A549 (cell line): ENCODE results near the gene CYB561D1. TPM values are rescaled to one million over a fixed set of nuclear protein-coding genes. Genes with fewer than 3 reads are reported as not detected.

Experiments used
- ATAC-seq, 2 experiments: fragments of 200-7000 bp in 1 of 2; fragments of >200 bp in 1 of 2; cut with Nextera tagmentation in 1 of 2; cut with Tn5 transposase in 1 of 2; 3 replicates each; pipeline versions ENCODE4 v1.8.0 to v1.9.1; 2018 to 2020; ENCODE audit warnings: mild to moderate bottlenecking in 1 of 2, moderate library complexity in 1 of 2
- CTCF ChIA-PET: fragments of 300-600 bp; sonication (Branson Sonifier 250); formaldehyde crosslinking; extraction: SDS; loops from one replicate; lab custom pipeline; 2021; ENCODE audit warnings: antibody characterized with exemption, inconsistent platforms; lab: Yijun Ruan, JAX
- POLR2A ChIA-PET: fragments of 350-600 bp; formaldehyde crosslinking; extraction: SDS; loops from one replicate; lab custom pipeline; 2021; ENCODE audit warnings: antibody characterized with exemption, inconsistent platforms; lab: Yijun Ruan, JAX
- DNase-seq, 2 experiments: peaks; one replicate each; pipeline versions ENCODE4 v3.0.0 to v3.0.0-alpha.2; 2011 to 2016; ENCODE audit warnings: low read depth in 1 of 2, low spot score in 1 of 2
- FAIRE-seq: peaks from 2 replicates; lab custom pipeline; 2011; peaks lifted over from hg19 to GRCh38; lab: Jason Lieb, UNC
- H3K27ac ChIP-seq, 2 experiments: fragments of >200 bp; sonication (Bioruptor Twin); formaldehyde crosslinking; 3 replicates each; pipeline ENCODE4 v1.5.1; 2016 to 2017
- H3K4me1 ChIP-seq: fragments of >200 bp; sonication (Bioruptor Twin); formaldehyde crosslinking; 3 replicates; pipeline ENCODE4 v1.6.1; 2016
- H3K4me2 ChIP-seq: fragments of >200 bp; sonication (Bioruptor Twin); formaldehyde crosslinking; 3 replicates; pipeline ENCODE4 v1.6.1; 2016
- H3K4me3 ChIP-seq: fragments of >200 bp; sonication (Bioruptor Twin); formaldehyde crosslinking; 3 replicates; pipeline ENCODE4 v1.5.1; 2016
- H3K9me3 ChIP-seq: fragments of >200 bp; sonication (Bioruptor Twin); formaldehyde crosslinking; 3 replicates; pipeline ENCODE4 v1.6.1; 2016
- CHD2 ChIP-seq: fragments of 150-350 bp; IDR thresholded peaks from 2 replicates; pipeline ENCODE4 v1.6.1; 2014; ENCODE audit warnings: low read length; ENCODE audit not compliant: partially characterized antibody
- E2F6 ChIP-seq: IDR thresholded peaks from 2 replicates; pipeline ENCODE4 v1.6.1; 2012; ENCODE audit warnings: low read depth, borderline replicate concordance
- EHF ChIP-seq: fragments of 250-450 bp; sonication (Bioruptor Pico); IDR thresholded peaks from 2 replicates; pipeline ENCODE4 v1.5.0; 2020; ENCODE audit warnings: mild to moderate bottlenecking
- EHMT2 ChIP-seq: fragments of 200-600 bp; sonication (generic); IDR thresholded peaks from 2 replicates; pipeline ENCODE4 v1.6.1; 2016; ENCODE audit warnings: antibody characterized with exemption, low read depth, mild to moderate bottlenecking, moderate library complexity
- ESRRA ChIP-seq: fragments of 150-350 bp; IDR thresholded peaks from 2 replicates; pipeline ENCODE4 v1.6.1; 2014; ENCODE audit warnings: mild to moderate bottlenecking, low read length, borderline replicate concordance
- FOXS1 ChIP-seq: fragments of 250-450 bp; sonication (Bioruptor Pico); IDR thresholded peaks from 2 replicates; pipeline ENCODE4 v1.5.0; 2020; ENCODE audit warnings: mild to moderate bottlenecking, moderate library complexity
- GATA3 ChIP-seq: IDR thresholded peaks from 2 replicates; pipeline ENCODE4 v1.6.1; 2012; ENCODE audit warnings: borderline replicate concordance
- HES2 ChIP-seq: fragments of >200 bp; sonication (Bioruptor Twin); formaldehyde crosslinking; IDR thresholded peaks from 2 replicates; pipeline ENCODE4 v1.6.1; 2016
- HEYL ChIP-seq: fragments of 250-450 bp; sonication (Bioruptor Pico); IDR thresholded peaks from 2 replicates; pipeline ENCODE4 v1.8.0; 2021; ENCODE audit warnings: mild to moderate bottlenecking, moderate library complexity
- HOXA7 ChIP-seq: fragments of 250-450 bp; sonication (Bioruptor Pico); IDR thresholded peaks from 2 replicates; pipeline ENCODE4 v1.5.0; 2020; ENCODE audit warnings: mild to moderate bottlenecking, moderate library complexity
- HOXB5 ChIP-seq: fragments of 250-450 bp; sonication (Bioruptor Pico); IDR thresholded peaks from 2 replicates; pipeline ENCODE4 v1.5.0; 2020; ENCODE audit warnings: mild to moderate bottlenecking, moderate library complexity
- JUNB ChIP-seq: fragments of >200 bp; sonication (Bioruptor Twin); formaldehyde crosslinking; IDR thresholded peaks from 2 replicates; pipeline ENCODE4 v1.6.1; 2016
- KDM5A ChIP-seq: fragments of 200-600 bp; sonication (generic); IDR thresholded peaks from 2 replicates; pipeline ENCODE4 v1.6.1; 2016; ENCODE audit warnings: antibody characterized with exemption, mild to moderate bottlenecking
- MAFK ChIP-seq: fragments of 450-650 bp; IDR thresholded peaks from 2 replicates; pipeline ENCODE4 v1.6.1; 2014; ENCODE audit not compliant: partially characterized antibody
- MAZ ChIP-seq: fragments of 150-350 bp; IDR thresholded peaks from 2 replicates; pipeline ENCODE4 v1.6.1; 2014; ENCODE audit warnings: antibody characterized with exemption, low read depth, low read length, borderline replicate concordance
- NFE2L2 ChIP-seq: fragments of 150-350 bp; conservative IDR thresholded peaks from 2 replicates; pipeline ENCODE4 v1.6.1; 2014; ENCODE audit warnings: low read length
- NR3C1 ChIP-seq: fragments of >200 bp; sonication (Bioruptor Twin); formaldehyde crosslinking; IDR thresholded peaks from 3 replicates; pipeline ENCODE4 v1.6.1; 2017
- PHF8 ChIP-seq: fragments of 200-600 bp; sonication (generic); IDR thresholded peaks from 2 replicates; pipeline ENCODE4 v1.6.1; 2016; ENCODE audit warnings: low read depth, mild to moderate bottlenecking, antibody characterized with exemption, moderate library complexity, borderline replicate concordance
- POLR2A ChIP-seq: IDR thresholded peaks from 2 replicates; pipeline ENCODE4 v1.6.1; 2012; ENCODE audit warnings: mild to moderate bottlenecking, low read length
- POLR2AphosphoS2 ChIP-seq: conservative IDR thresholded peaks from 2 replicates; pipeline ENCODE4 v1.6.1; 2012; ENCODE audit warnings: low read length, improper control_type of control experiment, inconsistent platforms
- RARB ChIP-seq: fragments of 250-450 bp; sonication (Bioruptor Pico); IDR thresholded peaks from 2 replicates; pipeline ENCODE4 v1.8.0; 2021; ENCODE audit warnings: mild to moderate bottlenecking, moderate library complexity
- RFX5 ChIP-seq: fragments of 450-650 bp; IDR thresholded peaks from 2 replicates; pipeline ENCODE4 v1.7.1; 2014; ENCODE audit warnings: antibody characterized with exemption, mild to moderate bottlenecking, moderate library complexity
- RNF2 ChIP-seq: fragments of 200-600 bp; sonication (generic); IDR thresholded peaks from 2 replicates; pipeline ENCODE4 v1.6.1; 2016; ENCODE audit warnings: low read depth, mild to moderate bottlenecking, antibody characterized with exemption, moderate library complexity, borderline replicate concordance
- SMC3 ChIP-seq: fragments of >200 bp; sonication (Bioruptor Twin); formaldehyde crosslinking; IDR thresholded peaks from 3 replicates; pipeline ENCODE4 v1.6.1; 2018; ENCODE audit warnings: inconsistent platforms
- TFCP2L1 ChIP-seq: fragments of 250-450 bp; sonication (Bioruptor Pico); IDR thresholded peaks from 2 replicates; pipeline ENCODE4 v1.5.0; 2021; ENCODE audit warnings: mild to moderate bottlenecking
- TP53 ChIP-seq: fragments of 250-450 bp; sonication (Bioruptor Pico); IDR thresholded peaks from 2 replicates; pipeline ENCODE4 v1.5.0; 2021; ENCODE audit warnings: mild to moderate bottlenecking, moderate library complexity
- ZC3H11A ChIP-seq: fragments of 450-650 bp; IDR thresholded peaks from 2 replicates; pipeline ENCODE4 v1.6.1; 2014; ENCODE audit warnings: antibody characterized with exemption, mild to moderate bottlenecking
- ZFP36 ChIP-seq: fragments of 450-650 bp; IDR thresholded peaks from 2 replicates; pipeline ENCODE4 v1.6.1; 2014; ENCODE audit warnings: borderline replicate concordance; ENCODE audit not compliant: partially characterized antibody
- ZNF302 ChIP-seq: fragments of 250-450 bp; sonication (Bioruptor Pico); IDR thresholded peaks from 2 replicates; pipeline ENCODE4 v1.9.0; 2021; ENCODE audit warnings: inconsistent platforms, mild to moderate bottlenecking, moderate library complexity
- WGBS: methylation state at CpG from one replicate; pipeline ENCODE4 v1.1.6; 2017; ENCODE audit errors: missing lambda C conversion rate; 5-methylcytosine and 5-hydroxymethylcytosine counted together
- polyA plus RNA-seq, 4 experiments: library from polyadenylated mRNA; depleted of rRNA in 3 of 4; stranded (reverse); fragments of >200 nt; fragmentation: RNase III in 1 of 4; extraction: RNeasy Plus Mini Kit Qiagen cat#74134 plus additional on column Dnase treatment in 1 of 4; gene quantifications; 2 replicates in 3 of 4; 3 replicates in 1 of 4; pipeline ENCODE4 v1.2.3, GENCODE V29; 2011 to 2017
- TF ChIP-seq, protein P1 (sequence below): fragments of 150-350 bp; IDR thresholded peaks from 2 replicates; pipeline ENCODE4 v1.6.1; 2014; ENCODE audit warnings: low read depth, mild to moderate bottlenecking, low read length
- TF ChIP-seq, protein P2 (sequence below): fragments of 200-600 bp; sonication (generic); IDR thresholded peaks from 2 replicates; pipeline ENCODE4 v1.6.1; 2016; ENCODE audit warnings: antibody characterized with exemption, mild to moderate bottlenecking, moderate library complexity

Gene CYB561D1
- polyA plus RNA-seq, 2 of the 4 experiments (the other 2 are of a cell fraction): 4.0 to 5.2 TPM

- no peaks in the 10 kb centered on the region for H3K9me3 ChIP-seq
- TF ChIP-seq POLR2AphosphoS2 (no peak), SMC3 (no peak), JUNB (no peak), ZFP36 (no peak), CHD2 (no peak), TFCP2L1 (CRISPR knock-in tag) (no peak), RNF2 (no peak), TP53 (CRISPR knock-in tag) (no peak), NFE2L2 (no peak), E2F6 (no peak), EHF (CRISPR knock-in tag) (no peak), NR3C1 (no peak), FOXS1 (no peak), MAFK (no peak), ZC3H11A (no peak)
- TF ChIP-seq, protein P1, sequence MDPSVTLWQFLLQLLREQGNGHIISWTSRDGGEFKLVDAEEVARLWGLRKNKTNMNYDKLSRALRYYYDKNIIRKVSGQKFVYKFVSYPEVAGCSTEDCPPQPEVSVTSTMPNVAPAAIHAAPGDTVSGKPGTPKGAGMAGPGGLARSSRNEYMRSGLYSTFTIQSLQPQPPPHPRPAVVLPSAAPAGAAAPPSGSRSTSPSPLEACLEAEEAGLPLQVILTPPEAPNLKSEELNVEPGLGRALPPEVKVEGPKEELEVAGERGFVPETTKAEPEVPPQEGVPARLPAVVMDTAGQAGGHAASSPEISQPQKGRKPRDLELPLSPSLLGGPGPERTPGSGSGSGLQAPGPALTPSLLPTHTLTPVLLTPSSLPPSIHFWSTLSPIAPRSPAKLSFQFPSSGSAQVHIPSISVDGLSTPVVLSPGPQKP: no peak
- TF ChIP-seq, all 56 proteins: peak for 0
- ChIA-PET CTCF (interaction anchor here (0.8 to 23.6 kb wide), 13 partner anchors 8 to 492 kb away, joined by 3 to 749 read pairs (median 5); partner anchors contain the start of genes AHCYL1, AMIGO1, ATXN7L2 and GPR61), POLR2A (no interaction called here)
- H3K4me2 ChIP-seq: no peak overlapping the region
- ATAC-seq (no peak), DNase-seq (no peak), FAIRE-seq (no peak)
- H3K4me1 ChIP-seq: peaks cover 6% of the 10 kb centered on the region; the same call in 1 of the 3 replicates
- H3K4me3 ChIP-seq: no peak overlapping the region
- WGBS: 44% methylated on average over 4 of the region's 4 CpGs
- no peak overlapping the region for H3K27ac ChIP-seq
Measured at GRCh38 chr1:109492779-109493178, 1.1 kb upstream of the CYB561D1 start.

DNA sequence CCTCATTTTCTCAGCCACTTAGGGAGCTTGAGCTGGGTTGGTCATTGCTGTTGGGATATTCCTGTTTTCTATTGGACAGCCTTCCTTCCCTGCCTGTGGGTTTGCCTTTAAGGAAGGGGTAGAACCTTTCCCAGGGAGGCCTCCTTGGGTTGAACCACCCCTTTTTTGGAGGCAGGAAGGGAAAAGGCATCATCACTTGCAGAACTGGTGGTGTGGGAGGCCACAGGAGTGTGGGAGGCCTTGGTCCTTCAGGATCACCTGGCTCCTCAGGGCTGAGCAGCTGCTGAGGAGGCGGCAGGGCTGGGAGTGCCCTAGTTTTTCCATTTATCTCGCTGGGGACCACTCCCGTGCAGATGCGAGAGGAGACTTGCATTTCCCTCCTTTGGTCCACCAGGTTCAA, 667 bp upstream of the CYB561D1 start:
- ATAC-seq: no peak

More for the DNA sequence above, 667 bp upstream of the CYB561D1 start:
- FAIRE-seq: no peak
- peak overlapping the region; percentile 56 for H3K4me2 ChIP-seq
- DNase-seq: no peak
- ChIA-PET CTCF (interaction anchor here (0.5 to 23.6 kb wide), 18 partner anchors 8 to 492 kb away, joined by 3 to 749 read pairs (median 4); partner anchors contain the start of genes AHCYL1, AMIGO1, ATXN7L2 and GPR61), POLR2A (interaction anchor here (0.6 to 1.6 kb wide), 2 partner anchors 10 to 35 kb away, joined by 3 to 9 read pairs; partner anchors contain the start of gene ATXN7L2)
- no peaks in the 10 kb centered on the region for H3K9me3 ChIP-seq
- WGBS: 59% methylated on average over 4 of the region's 4 CpGs
- no peak overlapping the region for H3K4me3 ChIP-seq
- peaks cover 6% of the 10 kb centered on the region; the same call in 1 of the 3 replicates for H3K4me1 ChIP-seq
- no peak for TF ChIP-seq ZNF302 (CRISPR knock-in tag)
- TF ChIP-seq TFCP2L1 (CRISPR knock-in tag): no peak
- no peak for TF ChIP-seq ZC3H11A
- no peak for TF ChIP-seq MAZ
- no peak for TF ChIP-seq KDM5A
- no peak for TF ChIP-seq HES2
- TF ChIP-seq, protein P2, sequence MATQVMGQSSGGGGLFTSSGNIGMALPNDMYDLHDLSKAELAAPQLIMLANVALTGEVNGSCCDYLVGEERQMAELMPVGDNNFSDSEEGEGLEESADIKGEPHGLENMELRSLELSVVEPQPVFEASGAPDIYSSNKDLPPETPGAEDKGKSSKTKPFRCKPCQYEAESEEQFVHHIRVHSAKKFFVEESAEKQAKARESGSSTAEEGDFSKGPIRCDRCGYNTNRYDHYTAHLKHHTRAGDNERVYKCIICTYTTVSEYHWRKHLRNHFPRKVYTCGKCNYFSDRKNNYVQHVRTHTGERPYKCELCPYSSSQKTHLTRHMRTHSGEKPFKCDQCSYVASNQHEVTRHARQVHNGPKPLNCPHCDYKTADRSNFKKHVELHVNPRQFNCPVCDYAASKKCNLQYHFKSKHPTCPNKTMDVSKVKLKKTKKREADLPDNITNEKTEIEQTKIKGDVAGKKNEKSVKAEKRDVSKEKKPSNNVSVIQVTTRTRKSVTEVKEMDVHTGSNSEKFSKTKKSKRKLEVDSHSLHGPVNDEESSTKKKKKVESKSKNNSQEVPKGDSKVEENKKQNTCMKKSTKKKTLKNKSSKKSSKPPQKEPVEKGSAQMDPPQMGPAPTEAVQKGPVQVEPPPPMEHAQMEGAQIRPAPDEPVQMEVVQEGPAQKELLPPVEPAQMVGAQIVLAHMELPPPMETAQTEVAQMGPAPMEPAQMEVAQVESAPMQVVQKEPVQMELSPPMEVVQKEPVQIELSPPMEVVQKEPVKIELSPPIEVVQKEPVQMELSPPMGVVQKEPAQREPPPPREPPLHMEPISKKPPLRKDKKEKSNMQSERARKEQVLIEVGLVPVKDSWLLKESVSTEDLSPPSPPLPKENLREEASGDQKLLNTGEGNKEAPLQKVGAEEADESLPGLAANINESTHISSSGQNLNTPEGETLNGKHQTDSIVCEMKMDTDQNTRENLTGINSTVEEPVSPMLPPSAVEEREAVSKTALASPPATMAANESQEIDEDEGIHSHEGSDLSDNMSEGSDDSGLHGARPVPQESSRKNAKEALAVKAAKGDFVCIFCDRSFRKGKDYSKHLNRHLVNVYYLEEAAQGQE: no peak
- no peak for TF ChIP-seq EHMT2
- no peak for TF ChIP-seq HOXA7 (CRISPR knock-in tag)
- no peak for TF ChIP-seq RFX5
- TF ChIP-seq HOXB5 (CRISPR knock-in tag): no peak
- no peak for TF ChIP-seq RARB
- TF ChIP-seq GATA3: no peak
- TF ChIP-seq FOXS1: no peak
- TF ChIP-seq POLR2A: no peak
- no peak for TF ChIP-seq HEYL
- no peak for TF ChIP-seq PHF8
- TF ChIP-seq E2F6: no peak
- no peak for TF ChIP-seq ESRRA
- H3K27ac ChIP-seq: peak overlapping the region in 1 of 2 experiments; percentile 98; a peak in 2 of 6 replicates
